Smooth muscle cell (in vitro differentiated cells): ENCODE measurements around the gene FLRT2. TPM values are rescaled to one million over a fixed set of nuclear protein-coding genes. Genes with fewer than 3 reads are reported as not detected.

ENCODE experiments used
- DNase-seq: peaks from one replicate; lab custom pipeline; 2025; ENCODE audit not compliant: unreplicated experiment; lab: John Stamatoyannopoulos, UW
- H2AFZ ChIP-seq: fragments of 200-600 bp; sonication (generic); 2 replicates; pipeline ENCODE4 v1.6.0; 2016; ENCODE audit warnings: antibody characterized with exemption, low read depth, mild to moderate bottlenecking
- H3F3A ChIP-seq: fragments of 200-600 bp; sonication (generic); 2 replicates; pipeline ENCODE4 v1.6.0; 2017; ENCODE audit warnings: antibody characterized with exemption, low read depth
- H3K27ac ChIP-seq: fragments of 200-600 bp; sonication (generic); 2 replicates; pipeline ENCODE4 v1.5.1; 2016; ENCODE audit warnings: low read depth, mild to moderate bottlenecking
- H3K27me3 ChIP-seq: fragments of 200-600 bp; sonication (generic); 2 replicates; pipeline ENCODE4 v1.6.1; 2016; ENCODE audit warnings: low read depth, mild to moderate bottlenecking
- H3K36me3 ChIP-seq: fragments of 200-600 bp; sonication (generic); 2 replicates; pipeline ENCODE4 v1.5.1; 2016; ENCODE audit warnings: low read depth
- H3K4me1 ChIP-seq: fragments of 200-600 bp; sonication (generic); 2 replicates; pipeline ENCODE4 v1.5.1; 2016; ENCODE audit warnings: low read depth
- H3K4me2 ChIP-seq: fragments of 200-600 bp; sonication (generic); 2 replicates; pipeline ENCODE4 v1.6.0; 2016; ENCODE audit warnings: mild to moderate bottlenecking
- H3K4me3 ChIP-seq: fragments of 200-600 bp; sonication (generic); 2 replicates; pipeline ENCODE4 v1.5.1; 2016; ENCODE audit warnings: mild to moderate bottlenecking
- H3K79me2 ChIP-seq: fragments of 200-600 bp; sonication (generic); 2 replicates; pipeline ENCODE4 v1.6.0; 2016; ENCODE audit warnings: low read depth, mild to moderate bottlenecking
- H3K9ac ChIP-seq: fragments of 200-600 bp; sonication (generic); 2 replicates; pipeline ENCODE4 v1.6.0; 2016; ENCODE audit warnings: low read depth
- H3K9me3 ChIP-seq: fragments of 200-600 bp; sonication (generic); replicated peaks from 2 replicates; pipeline ENCODE4 v1.5.1; 2016; ENCODE audit warnings: low read depth
- H4K20me1 ChIP-seq: fragments of 200-600 bp; sonication (generic); 2 replicates; pipeline ENCODE4 v1.6.0; 2016; ENCODE audit warnings: low read depth
- CTCF ChIP-seq: fragments of 200-600 bp; sonication (generic); IDR thresholded peaks from 2 replicates; pipeline ENCODE4 v1.5.1; 2017; ENCODE audit warnings: borderline replicate concordance, mild to moderate bottlenecking, antibody characterized with exemption; ENCODE audit not compliant: insufficient read depth, poor library complexity, severe bottlenecking
- WGBS: methylation state at CpG from one replicate; pipeline ENCODE4 v1.1.7; 2016; ENCODE audit warnings: low lambda C conversion rate; 5-methylcytosine and 5-hydroxymethylcytosine counted together
- polyA plus RNA-seq: library from polyadenylated mRNA; unstranded; fragments of >200 nt; fragmentation: Nextera tagmentation; extraction: Ambion mirVana; gene quantifications from 2 replicates; pipeline ENCODE4 v1.2.1, GENCODE V29; 2016
- total RNA-seq: library from RNA; depleted of rRNA; stranded (reverse); fragments of >200 nt; gene quantifications from 2 replicates; pipeline ENCODE4 v1.2.3, GENCODE V29; 2014

FLRT2 gene
- total and polyA plus RNA-seq, 2 experiments from 2014 or later: 52.3 to 104 TPM

- no peaks in the 10 kb centered on the region for H3K27me3 ChIP-seq
- no peaks in the 10 kb centered on the region for H3K9me3 ChIP-seq
- DNase-seq: no peak
- H3K79me2 ChIP-seq: peaks cover 60% of the 10 kb centered on the region
- no peak overlapping the region for H3K4me3 ChIP-seq
- H3K4me1 ChIP-seq: peaks cover 46% of the 10 kb centered on the region
- H3F3A ChIP-seq: peaks cover 17% of the 10 kb centered on the region
- no peak overlapping the region for H2AFZ ChIP-seq
- no peaks in the 10 kb centered on the region for H3K36me3 ChIP-seq
- peak overlapping the region; percentile 77 for H3K4me2 ChIP-seq
- WGBS: 58% methylated on average over 1 of the region's 1 CpG
- H3K9ac ChIP-seq: no peak overlapping the region
- peak overlapping the region; percentile 86 for H3K27ac ChIP-seq
- TF ChIP-seq CTCF: no peak
- peaks cover 9% of the 10 kb centered on the region for H4K20me1 ChIP-seq
Measured at GRCh38 chr14:85581691-85582090, 51.7 kb downstream of the FLRT2 start.

- WGBS: 50% methylated on average over 5 of the region's 5 CpGs
- Histone ChIP-seq H3K79me2 (peaks cover 65% of the 10 kb centered on the region), H3K4me3 (no peak overlapping the region), H3K27me3 (no peaks in the 10 kb centered on the region), H4K20me1 (peaks cover 9% of the 10 kb centered on the region), H2AFZ (no peak overlapping the region), H3K4me1 (peaks cover 48% of the 10 kb centered on the region), H3K9ac (no peak overlapping the region), H3K4me2 (peak overlapping the region; percentile 60), H3K9me3 (no peaks in the 10 kb centered on the region), H3F3A (peaks cover 28% of the 10 kb centered on the region), H3K27ac (peak overlapping the region; percentile 86), H3K36me3 (no peaks in the 10 kb centered on the region)
- DNase-seq: no peak
- no peak for TF ChIP-seq CTCF
Measured at GRCh38 chr14:85583380-85583779, 53.4 kb downstream of the FLRT2 start.

GRCh38 chr14:85584481-85584880, 54.5 kb downstream of the FLRT2 start:
- Histone ChIP-seq H3K79me2 (peaks cover 76% of the 10 kb centered on the region), H2AFZ (no peak overlapping the region), H3K36me3 (peaks cover 8% of the 10 kb centered on the region), H3K27ac (peak overlapping the region; percentile 86), H3K4me2 (peak overlapping the region; percentile 60), H3K4me1 (peaks cover 37% of the 10 kb centered on the region), H3K9ac (no peak overlapping the region), H3K4me3 (no peak overlapping the region), H4K20me1 (peaks cover 9% of the 10 kb centered on the region), H3K9me3 (no peaks in the 10 kb centered on the region), H3K27me3 (no peaks in the 10 kb centered on the region), H3F3A (peaks cover 28% of the 10 kb centered on the region)
- no peak for DNase-seq
- TF ChIP-seq CTCF: no peak
- 72% methylated on average over 6 of the region's 6 CpGs for WGBS

- Histone ChIP-seq H3K27ac (peak overlapping the region; percentile 81), H3K4me1 (peaks cover 19% of the 10 kb centered on the region), H3K36me3 (peaks cover 11% of the 10 kb centered on the region), H3K9me3 (no peaks in the 10 kb centered on the region), H3K79me2 (peaks cover 90% of the 10 kb centered on the region), H3F3A (peaks cover 24% of the 10 kb centered on the region), H2AFZ (no peak overlapping the region), H3K9ac (no peak overlapping the region), H3K27me3 (no peaks in the 10 kb centered on the region), H3K4me3 (no peak overlapping the region), H3K4me2 (peak overlapping the region; percentile 75), H4K20me1 (peaks cover 26% of the 10 kb centered on the region)
- no peak for TF ChIP-seq CTCF
- 52% methylated on average over 6 of the region's 6 CpGs for WGBS
- no peak for DNase-seq
Measured at GRCh38 chr14:85587151-85587711, 57.3 kb downstream of the FLRT2 start.
